HG03558 (cell line): ENCODE results near the gene PRRC2B.
"Not testable (repeated sequence)": the region's sequence is repeated elsewhere in the genome, so short reads cannot be mapped to it uniquely, and the experiment has no call there.

ENCODE experiments used
- ATAC-seq: cut with Tn5 transposase; IDR thresholded peaks from one replicate; pipeline ENCODE4 v1.9.1; 2021; ENCODE audit warnings: moderate number of reproducible peaks; ENCODE audit not compliant: unreplicated experiment; ENCODE audit errors: extremely low read depth

The PRRC2B gene

GRCh38 chr9:131528886-131529505 is 135.1 kb downstream of the PRRC2B start:
- ATAC-seq, result no peak

GRCh38 chr9:131529597-131530545 is 136.0 kb downstream of the PRRC2B start:
- ATAC-seq, result no peak

DNA sequence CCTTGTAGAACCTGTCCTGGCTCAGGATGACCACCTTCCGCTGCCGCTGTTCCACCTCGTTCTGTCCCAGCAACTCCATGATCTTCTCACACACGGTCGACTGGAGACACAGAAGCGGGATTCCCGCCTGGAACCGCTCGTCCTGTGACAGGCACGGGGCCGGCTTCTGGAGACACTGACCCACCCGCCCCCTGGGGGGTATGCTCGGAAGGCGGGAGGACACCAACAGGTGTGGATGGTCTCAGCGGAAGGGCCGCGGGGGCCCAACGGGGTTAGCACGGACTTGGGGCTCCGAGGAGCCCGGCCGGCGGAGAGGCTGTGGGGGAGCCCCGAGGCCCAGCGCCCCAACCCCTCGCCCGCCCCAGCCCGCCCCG is 136.6 kb downstream of the PRRC2B start:
- ATAC-seq, result no peak

DNA sequence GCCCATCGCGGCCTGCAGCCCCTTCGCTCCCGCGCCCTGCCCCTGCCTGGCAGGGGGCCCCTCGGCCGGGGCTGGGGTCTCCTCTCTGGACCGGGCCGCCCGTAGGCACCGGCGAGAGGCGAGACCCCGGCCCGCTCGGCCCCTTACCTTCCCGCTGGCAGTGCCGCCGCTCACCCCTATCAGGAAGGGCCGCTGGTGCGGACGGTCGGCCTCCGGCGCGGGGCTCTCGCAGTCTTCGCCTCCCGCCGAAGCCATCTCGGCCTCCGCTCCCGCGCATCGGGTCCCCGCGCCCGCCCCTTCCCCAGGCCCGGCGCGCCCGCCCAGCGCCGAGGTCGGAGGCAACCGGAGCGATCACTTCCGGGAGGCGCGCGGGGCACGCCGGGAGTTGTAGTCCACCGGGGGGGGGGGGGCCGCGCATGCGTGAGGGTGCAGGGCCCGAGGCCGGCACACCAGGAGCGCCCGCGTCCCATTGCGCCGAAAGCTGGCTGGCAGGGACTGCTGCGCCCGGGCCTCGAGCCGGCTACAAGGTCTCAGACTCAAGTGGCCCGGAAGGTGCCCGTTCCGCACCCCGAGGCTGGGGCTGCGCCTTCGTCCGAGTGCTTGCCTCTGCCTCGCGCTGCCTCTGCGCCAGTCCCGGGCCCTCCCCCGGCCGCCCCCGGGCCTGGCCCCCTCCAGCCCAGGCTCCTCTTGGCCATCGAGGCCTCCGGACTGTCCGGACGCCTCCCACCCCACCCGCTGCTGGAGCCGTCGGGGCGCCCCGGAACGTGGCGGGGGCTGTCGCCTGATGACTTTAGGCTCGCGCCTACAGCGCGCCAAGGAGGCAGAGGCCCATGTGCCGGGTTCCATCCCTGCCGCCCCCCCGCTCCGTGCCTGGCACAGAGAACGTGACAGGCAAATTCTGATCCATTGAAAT is 137.3 kb downstream of the PRRC2B start, which contains the start of gene UCK1:
UCK1 (minus strand) TSS at position 344 of the 913 bp plus-strand sequence; CDS start at position 255, 89 bp downstream.
- ATAC-seq, result peak; percentile 48

DNA sequence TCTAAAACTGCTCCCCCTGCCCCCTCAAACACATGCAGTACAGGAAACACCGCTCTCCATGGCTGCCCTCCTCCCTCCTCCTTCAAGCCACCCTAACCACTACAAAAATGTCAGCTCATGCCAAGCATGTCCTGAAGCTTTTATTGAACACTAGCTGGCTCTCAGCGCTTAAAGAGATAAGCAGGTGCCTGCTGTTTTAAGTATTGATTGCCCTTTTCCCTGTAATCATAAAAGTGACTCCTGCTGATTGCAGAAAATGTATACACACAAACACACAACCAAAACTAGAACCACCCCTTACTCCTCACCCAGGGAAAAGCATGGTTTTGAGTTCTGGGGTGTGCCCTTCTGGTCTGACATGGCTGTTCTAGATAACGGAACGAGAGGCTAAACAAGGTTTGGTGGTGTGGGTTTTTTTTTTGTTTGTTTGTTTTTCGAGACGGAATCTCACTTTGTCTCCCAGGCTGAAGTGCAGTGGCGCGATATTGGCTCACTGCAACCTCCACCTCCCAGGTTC is 140.9 kb downstream of the PRRC2B start:
- ATAC-seq, result no peak

GRCh38 chr9:131537946-131538345 is 144.1 kb downstream of the PRRC2B start:
- ATAC-seq, result no peak

DNA sequence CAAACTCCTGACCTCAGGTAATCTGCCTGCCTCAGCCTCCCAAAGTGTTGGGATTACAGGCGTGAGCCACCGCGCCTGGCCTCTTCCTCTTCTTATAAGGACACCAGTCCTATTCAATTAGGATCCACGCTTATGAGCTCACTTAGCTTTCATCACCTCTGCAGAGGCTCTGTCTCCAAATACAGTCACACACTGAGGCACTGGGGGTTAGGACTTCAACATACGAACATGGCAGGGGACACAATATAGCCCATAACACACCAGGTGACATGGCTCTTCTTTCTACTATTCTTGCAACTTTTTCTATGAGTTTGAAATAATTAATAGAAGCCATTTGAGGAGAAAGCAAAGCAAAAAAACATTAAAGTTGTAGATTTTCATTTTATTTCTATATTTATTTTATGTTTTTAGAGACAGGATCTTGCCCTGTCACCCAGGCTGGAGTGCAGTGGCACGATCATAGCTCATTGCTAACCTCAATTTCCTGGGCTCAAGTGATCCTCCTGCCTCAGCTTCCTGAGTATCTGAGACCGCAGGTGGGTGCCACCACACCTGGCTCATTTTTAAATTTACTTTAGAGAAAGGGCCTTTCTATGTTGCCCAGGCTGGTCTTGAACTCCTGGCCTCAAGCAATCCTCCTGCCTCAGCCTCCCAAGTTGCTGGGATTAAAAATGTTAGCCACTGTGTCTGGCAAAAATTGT is 145.5 kb downstream of the PRRC2B start:
- ATAC-seq, result no peak

DNA sequence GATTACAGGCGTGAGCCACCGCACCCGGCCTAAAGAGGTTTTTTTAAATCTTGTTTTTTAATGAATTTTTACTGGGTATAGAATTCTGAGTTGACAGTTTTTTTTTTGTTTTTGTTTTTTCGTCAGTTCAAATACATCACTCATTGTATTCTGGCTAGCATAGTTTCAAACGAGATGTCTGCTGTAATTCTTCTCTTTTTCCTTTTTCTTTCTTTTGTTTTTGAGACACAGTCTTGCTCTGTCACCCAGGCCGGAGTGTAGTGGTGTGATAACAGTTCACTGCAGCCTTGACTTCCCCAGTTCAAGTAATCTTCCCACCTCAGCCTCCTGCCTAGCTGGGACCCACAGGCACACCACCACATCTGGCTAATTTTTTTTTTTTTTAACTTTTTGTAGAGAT is 149.3 kb downstream of the PRRC2B start:
- ATAC-seq, result no peak

DNA sequence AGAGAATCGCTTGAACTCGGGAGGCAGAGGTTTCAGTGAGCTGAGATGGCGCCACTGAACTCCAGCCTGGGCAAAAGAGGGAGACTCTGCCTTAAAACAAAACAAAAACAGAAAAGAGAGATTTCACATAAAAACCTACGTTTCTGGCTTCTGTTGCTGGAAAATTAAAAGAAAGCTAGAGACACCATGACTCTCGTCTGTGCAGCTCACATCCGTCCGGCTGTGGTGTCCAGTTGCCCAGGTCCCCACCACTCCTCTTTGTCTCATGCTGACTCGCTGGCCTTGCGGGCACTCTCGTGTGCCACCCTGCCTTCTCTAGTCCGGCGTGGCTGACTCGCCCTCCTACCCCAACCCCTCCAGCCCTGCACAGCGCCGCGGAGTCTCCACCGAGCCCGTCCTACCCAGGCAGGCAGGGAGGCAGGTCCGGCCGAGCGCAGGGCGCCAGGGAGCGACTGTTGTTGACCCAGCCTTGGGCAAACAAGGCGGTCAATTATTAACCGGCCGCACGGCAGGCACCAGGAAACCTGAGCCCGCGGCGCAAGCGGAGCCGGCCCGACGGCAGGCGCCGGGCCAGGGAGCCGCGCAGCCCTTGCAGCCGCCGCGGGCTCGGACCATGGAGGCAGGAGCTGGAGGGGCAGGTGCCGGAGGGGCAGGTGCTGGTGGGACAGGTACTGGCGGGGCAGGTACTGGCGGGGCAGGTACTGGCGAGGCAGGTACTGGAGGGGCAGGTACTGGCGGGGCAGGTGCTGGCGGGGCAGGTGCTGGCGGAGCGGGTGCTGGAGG is 151.3 kb downstream of the PRRC2B start, which contains the start of gene PRRT1B:
PRRT1B (plus strand) TSS at position 521 of the 783 bp plus-strand sequence; CDS start at position 614, 93 bp downstream.
- ATAC-seq, result no peak

- ATAC-seq, result no peak
These were observed 152.0 kb downstream of the PRRC2B start for GRCh38 chr9:131545786-131546335.

- ATAC-seq, result no peak
These were observed 152.6 kb downstream of the PRRC2B start for GRCh38 chr9:131546336-131547084.

DNA sequence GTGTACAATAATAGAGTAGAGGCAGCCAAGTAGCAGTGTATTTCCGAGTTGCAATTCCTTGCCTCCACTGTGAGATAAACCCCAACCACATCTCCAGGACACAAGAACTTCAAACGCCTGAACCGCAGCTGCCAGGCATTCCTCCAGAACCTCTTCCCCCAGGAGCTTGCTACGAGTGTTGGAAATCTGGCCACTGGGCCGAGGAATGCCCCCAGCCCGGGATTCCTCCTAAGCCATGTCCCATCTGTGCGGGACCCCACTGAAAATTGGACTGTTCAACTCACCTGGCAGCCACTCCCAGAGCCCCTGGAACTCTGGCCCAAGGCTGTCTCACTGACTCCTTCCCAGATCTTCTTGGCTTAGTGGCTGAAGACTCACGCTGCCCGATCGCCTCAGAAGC is 155.3 kb downstream of the PRRC2B start:
- not testable (repeated sequence) for ATAC-seq
